Measurements from ENCODE around the gene TSKU.

DNA sequence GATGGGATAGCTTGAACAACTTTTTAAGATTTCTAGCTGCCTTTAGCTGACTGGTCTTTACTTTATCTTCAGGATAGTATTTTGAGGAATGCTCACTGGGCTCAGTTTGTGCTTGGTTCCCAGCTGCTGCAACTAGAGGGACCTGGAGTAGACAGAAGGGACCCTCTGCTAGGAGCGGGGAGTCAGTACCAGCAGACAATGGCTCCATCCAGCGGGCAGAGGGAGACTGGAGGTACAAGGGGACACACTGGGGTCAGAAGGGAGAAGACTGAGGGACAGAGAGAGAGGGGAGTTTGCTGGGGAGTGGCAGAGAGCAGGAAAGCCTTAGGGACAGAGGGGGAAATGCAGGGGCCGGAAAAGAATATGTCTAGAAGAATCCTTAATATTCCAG, 55.5 kb downstream of the TSKU start:
- TF ChIP-seq POLR2A (IDR thresholded peaks at IDR 0.05; ENCODE audit: low read length) (no peak), GATA1 (IDR thresholded peaks at IDR 0.05; ENCODE audit: low read depth, low read length) (no peak)
